Stomach (tissue), 4 donors: ENCODE results near the gene RNF112.

ENCODE experiments used
- CTCF ChIP-seq, 7 experiments: fragments of 450-650 bp in 4 of 7; fragments of 200-600 bp in 3 of 7; sonication (generic) in 3 of 7; IDR thresholded peaks; one replicate each; pipeline ENCODE4 v1.5.1; 2016 to 2019; ENCODE audit warnings: antibody characterized with exemption in 7 of 7, control low read depth in 2 of 7, mild to moderate bottlenecking in 1 of 7
- POLR2A ChIP-seq, 4 donors: fragments of 450-650 bp; IDR thresholded peaks; one replicate each; pipeline ENCODE4 v1.6.1; 2016; ENCODE audit warnings: antibody characterized with exemption in 4 of 4, control low read depth in 2 of 4, mild to moderate bottlenecking in 1 of 4, moderate library complexity in 1 of 4
- POLR2AphosphoS5 ChIP-seq, 3 donors: sonication (generic); formaldehyde crosslinking; IDR thresholded peaks; one replicate each; pipeline ENCODE4 v1.6.1; 2016; ENCODE audit warnings: antibody characterized with exemption in 3 of 3

DNA sequence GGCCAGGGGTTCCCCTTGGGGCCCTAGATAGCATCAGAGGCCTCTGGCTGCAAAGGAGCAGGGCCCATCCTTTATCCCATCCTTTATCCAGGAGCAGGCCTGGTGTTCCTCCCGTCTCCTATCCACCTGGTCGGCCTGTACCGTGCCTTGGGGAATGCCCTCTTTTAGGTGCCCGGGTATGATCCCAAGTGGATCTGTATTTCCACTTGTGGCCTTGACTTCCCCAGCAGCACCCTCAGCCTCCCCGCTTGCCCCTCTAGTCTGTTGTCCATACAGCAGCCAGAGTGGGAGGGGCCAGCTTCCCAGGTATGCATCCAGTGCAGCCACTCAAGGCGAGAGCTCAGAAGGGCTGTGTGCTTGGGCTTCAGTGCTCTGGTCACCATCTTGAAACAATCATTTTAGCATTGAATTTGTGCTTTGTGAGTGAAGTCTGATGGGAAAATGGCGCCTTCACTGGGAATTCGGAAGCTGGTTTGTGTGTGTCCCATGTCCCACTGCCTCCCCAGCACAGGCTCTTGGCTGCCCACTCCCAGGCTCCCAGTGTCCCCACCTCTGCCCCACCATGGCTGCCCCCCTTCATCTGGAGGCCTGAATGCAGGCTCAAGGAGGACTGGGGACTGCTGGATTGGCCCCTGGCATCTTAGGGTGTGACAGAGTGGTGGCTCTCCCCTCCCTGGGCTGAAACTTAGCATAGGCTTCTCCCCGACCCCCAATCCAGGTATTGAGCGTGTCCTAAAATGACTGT, 3.3 kb upstream of the RNF112 start:
- TF ChIP-seq CTCF (IDR thresholded peaks at IDR 0.05): no peak
- TF ChIP-seq POLR2A (IDR thresholded peaks at IDR 0.05): no peak
- no peak for TF ChIP-seq POLR2AphosphoS5 (IDR thresholded peaks at IDR 0.05)
